VCaP (cell line): ENCODE results near the gene DNM3.

Experiments
- H3K27ac ChIP-seq: fragments of 450-650 bp; 2 replicates; pipeline ENCODE4 v1.5.1; 2017
- TF ChIP-seq, protein P1 (sequence below): fragments of 450-650 bp; conservative IDR thresholded peaks from 2 replicates; pipeline ENCODE4 v1.5.1; 2017; ENCODE audit warnings: mild to moderate bottlenecking, moderate library complexity

Gene DNM3

DNA sequence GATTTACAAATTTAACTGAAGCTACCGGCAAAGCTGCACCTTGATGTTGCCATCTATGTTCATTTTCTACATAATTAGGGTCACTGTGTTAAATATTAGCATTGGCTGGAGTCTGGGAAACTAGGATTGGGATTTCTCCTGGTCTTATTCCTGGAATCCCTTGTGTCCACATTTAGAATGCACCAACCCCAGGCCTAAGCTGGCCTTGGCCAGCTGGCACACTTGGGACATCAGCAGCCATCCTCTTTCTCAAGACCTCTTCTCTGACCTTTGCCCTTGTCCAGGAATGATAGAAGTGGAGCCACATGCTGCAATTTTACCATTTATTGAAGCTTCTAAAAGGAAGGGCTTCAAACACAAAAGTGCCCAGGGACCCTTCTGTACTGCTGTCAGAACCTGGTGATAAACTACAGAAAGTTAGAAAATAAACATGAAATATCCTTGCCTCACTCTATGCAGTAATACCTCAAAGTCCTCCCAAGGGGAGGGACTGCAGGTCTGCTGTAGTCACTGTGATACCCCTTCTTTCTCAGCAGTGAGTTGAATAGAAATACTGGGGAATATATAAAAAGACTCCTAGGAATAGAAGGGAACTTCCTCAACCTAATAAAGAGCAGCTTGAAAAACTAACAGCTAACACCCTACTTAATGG is 616.3 kb downstream of the DNM3 start:
- no peak overlapping the region for H3K27ac ChIP-seq
- TF ChIP-seq, protein P1, sequence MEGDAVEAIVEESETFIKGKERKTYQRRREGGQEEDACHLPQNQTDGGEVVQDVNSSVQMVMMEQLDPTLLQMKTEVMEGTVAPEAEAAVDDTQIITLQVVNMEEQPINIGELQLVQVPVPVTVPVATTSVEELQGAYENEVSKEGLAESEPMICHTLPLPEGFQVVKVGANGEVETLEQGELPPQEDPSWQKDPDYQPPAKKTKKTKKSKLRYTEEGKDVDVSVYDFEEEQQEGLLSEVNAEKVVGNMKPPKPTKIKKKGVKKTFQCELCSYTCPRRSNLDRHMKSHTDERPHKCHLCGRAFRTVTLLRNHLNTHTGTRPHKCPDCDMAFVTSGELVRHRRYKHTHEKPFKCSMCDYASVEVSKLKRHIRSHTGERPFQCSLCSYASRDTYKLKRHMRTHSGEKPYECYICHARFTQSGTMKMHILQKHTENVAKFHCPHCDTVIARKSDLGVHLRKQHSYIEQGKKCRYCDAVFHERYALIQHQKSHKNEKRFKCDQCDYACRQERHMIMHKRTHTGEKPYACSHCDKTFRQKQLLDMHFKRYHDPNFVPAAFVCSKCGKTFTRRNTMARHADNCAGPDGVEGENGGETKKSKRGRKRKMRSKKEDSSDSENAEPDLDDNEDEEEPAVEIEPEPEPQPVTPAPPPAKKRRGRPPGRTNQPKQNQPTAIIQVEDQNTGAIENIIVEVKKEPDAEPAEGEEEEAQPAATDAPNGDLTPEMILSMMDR: no peak

DNA sequence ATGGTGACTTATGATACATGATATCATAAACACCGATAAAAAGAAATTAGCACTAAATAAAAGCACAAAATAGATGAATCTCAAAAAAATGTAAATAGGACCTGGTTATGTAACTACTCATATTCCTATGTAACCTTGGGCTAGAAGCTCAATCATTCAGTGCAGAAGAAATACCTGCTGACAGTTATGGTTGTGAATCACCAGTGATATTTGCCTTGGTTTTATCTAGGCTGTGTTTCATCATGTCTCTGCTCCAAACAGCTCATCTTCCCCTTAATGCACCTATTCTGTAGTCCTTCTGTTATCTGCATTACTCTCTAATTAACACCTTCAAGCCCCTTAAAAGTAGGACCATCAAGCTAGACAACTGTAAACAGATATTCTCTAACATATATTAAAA is 618.9 kb downstream of the DNM3 start:
- TF ChIP-seq, protein P1: no peak
- no peak overlapping the region for H3K27ac ChIP-seq

DNA sequence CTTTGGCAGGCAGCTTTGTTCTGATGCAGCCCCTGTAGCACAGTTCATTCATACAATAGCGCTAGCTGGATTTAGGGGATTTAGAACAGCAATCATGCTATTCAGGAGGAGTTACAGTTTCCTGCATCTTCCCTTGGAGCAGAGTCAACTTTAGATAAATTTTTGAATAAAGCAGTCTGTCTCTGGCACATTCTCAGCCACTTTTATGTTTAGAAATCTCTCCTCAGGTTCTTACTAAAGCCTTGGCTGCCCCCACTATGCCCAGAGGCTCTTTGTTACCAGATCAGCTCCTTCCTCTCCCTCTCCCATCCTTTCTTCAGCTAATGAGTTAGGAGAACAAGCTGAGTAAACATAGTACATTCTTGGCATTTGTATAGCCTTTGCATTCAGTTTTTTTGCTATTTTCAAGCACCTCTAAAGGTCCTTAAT is 619.6 kb downstream of the DNM3 start:
- TF ChIP-seq, protein P1: no peak
- H3K27ac ChIP-seq: no peak overlapping the region
